GM18517 (cell line): ENCODE results near the gene MPC2.

Experiments used
- ATAC-seq: cut with Tn5 transposase; IDR thresholded peaks from one replicate; pipeline ENCODE4 v1.9.1; 2021; ENCODE audit warnings: mild to moderate bottlenecking, moderate library complexity; ENCODE audit not compliant: unreplicated experiment

MPC2 gene

DNA sequence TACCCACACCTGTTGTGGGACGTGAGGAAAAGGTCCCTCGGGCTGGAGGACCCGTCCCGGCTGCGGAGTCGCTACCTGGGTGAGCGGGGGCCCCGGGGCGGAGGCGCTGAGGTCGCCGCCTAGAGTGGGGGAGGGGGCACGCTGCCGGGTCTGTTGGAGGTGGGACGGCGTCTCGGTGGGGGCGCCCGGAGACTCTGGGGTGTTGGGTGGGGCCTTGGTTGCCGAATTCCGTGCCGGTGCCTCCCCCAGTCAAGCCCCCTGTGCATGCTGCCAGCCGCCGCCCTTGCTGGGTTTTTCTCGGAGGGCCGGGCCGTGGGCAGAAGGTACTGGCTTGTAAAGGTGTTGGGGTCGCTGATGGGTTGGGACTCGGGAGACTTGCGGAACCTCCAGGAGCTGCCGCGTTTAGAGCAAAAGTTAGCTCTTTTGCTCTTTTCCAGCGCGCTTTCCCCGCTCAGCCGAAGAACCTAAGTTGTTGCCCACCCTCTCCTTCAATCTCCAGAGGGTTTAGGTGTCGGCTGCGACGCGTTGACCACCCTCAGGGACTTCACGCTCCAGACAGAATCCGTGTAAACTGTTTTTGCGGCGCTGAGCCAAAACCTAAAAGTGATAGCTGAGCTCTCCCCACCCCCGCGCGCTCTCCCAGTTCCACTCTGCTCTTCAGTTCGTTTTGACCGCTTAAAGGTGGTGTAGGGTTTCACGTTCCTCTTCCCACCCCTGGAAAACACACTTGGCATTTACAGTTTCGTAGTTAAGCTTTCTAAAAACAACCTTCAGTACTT is at the start of gene MPC2:
TSS of gene MPC2 (minus strand) at position 143 of the 779 bp plus-strand sequence. CDS start 1,231 bp downstream, outside the sequence.
- no peak for ATAC-seq

DNA sequence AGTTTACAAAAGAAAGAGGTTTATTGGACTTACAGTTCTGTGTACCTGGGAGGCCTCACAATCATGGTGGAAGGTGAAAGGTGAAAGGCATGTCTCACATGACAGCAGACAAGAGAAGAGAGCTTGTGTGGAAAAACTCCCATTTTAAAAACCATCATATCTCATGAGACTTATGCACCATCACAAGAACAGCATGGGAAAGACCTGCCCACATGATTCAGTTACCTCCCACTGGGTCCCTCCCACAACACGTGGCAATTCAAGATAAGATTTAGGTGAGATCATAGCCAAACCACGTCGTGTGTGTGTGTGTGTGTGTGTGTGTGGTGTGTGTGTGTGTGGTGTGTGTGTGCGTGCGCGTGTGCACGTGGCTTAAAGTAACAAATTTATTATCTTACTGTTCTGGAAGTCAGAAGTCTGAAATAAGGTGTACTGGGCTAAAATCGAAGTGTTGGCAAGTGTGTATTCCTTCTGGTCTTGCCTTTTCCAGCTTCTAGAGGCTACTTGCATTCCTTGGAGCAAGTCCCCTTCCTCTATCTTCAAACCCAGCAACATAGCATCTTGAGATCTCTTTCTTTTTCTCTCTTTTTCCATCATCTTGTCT is 48.1 kb upstream of the MPC2 start:
- no peak for ATAC-seq

DNA sequence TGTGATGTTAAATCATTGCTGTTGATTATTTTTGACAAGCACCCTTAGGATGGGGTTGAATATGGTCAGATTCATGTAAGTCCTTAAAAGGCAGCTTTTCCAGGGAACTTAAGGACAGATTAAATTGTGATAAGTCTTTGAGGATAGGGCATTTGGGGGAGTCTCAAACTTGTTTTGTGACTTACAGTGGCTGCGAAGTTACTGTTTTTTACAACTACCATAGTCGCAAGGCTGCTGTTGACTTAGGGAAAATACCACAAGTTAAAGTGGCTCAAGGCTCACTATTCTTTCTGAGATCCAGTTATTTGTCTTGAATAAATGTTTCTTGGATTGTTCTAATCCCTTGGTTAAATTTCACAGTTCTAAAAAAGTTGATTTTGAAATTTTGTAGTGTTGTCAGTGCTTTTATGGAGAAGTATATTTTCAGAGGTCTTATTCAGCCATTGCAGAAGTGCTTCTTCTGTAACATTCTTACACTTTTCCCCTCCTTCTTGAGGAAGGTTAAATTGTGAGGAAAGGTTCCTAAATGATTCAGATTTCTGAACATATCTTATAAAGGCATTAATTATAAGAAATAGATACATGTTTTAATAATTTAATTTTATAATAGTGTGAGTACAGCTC is 47.0 kb upstream of the MPC2 start:
- ATAC-seq, result no peak

DNA sequence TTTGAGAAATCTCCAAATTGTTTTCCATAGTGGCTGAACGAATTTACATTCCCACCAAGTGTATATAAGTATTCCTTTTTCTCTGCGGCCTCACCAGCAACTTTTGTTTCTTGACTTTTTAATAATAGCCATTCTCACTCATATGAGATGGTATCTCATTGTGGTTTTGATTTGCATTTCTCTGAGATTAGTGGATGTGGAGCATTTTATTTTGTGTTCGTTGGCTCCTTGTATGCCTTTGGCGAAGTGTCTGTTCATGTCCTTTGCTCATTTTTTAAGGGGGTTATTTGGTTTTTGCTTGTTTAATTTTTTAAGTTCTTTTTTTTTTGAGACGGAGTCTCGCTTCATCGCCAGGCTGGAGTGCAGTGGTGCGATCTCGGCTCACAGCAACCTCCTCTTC is 45.1 kb upstream of the MPC2 start:
- no peak for ATAC-seq

DNA sequence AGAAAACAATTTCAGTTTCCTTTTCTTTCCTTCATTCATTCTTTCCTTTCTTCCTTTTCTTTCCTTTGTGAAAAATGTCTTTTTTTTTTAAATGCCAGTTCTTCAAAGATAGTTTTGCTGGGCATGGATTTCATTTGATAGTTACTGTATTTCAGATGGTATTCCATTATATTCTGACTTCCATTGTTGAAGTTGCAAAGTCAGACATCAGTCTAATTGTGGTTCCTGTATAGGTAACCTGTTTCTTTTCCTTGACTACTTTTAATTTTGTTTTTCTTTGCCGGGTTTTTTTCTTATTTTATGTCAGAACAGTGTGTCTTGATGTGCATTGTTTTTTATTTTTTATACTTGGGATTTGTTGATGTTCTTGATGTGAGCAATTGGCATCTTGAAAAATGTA is 40.4 kb upstream of the MPC2 start:
- ATAC-seq, result no peak

DNA sequence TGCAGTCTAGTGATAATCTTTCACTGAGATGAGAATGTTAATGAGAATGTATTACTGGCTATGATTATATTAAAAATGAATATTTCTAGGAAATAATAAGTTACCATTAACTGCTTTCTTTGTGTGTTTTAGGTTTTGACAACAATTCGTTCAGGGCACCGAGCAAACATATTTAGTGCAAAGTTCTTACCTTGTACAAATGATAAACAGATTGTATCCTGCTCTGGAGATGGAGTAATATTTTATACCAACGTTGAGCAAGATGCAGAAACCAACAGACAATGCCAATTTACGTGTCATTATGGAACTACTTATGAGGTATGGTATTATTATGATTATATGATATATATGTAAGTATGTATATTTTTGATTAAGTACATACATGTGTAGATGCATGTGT is 37.8 kb upstream of the MPC2 start:
- no peak for ATAC-seq

DNA sequence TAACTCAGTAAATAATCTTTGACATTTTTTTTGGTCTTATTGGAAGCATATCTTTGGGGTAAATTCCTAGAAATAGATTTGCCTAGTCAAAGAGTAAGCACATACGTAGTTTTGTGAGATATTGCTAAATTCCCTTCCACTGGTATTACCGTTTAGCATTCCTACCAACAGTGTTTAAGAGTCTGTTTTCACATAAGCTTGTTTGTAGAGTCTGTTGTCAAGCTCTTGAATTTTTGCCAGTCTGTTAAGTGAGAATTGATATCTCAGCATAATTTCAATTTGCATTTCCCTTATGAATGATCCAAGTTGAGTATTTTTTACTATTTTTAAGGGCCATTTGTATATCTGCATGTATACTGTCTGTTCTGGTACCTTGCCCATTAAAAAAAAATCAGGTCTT is 37.0 kb upstream of the MPC2 start:
- no peak for ATAC-seq

DNA sequence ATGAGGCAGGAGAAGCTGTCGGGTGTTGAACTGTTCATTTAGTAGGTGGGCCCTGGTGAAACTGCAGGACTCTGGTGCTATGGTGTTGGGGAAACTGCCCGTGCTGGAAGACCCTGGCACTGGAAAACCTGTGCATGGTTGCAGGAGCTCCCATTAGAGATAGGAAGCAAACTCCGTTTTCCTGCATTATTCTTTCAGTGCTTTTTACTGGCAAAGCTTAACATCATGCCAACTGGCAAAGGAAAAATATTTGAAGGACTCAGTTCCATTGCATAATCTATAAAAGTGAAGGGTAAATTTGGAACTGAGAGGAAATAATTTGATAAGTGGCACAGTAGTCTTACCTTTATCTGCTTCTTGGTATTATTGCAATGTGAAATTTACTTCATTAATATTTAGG is 31.7 kb upstream of the MPC2 start:
- no peak for ATAC-seq

DNA sequence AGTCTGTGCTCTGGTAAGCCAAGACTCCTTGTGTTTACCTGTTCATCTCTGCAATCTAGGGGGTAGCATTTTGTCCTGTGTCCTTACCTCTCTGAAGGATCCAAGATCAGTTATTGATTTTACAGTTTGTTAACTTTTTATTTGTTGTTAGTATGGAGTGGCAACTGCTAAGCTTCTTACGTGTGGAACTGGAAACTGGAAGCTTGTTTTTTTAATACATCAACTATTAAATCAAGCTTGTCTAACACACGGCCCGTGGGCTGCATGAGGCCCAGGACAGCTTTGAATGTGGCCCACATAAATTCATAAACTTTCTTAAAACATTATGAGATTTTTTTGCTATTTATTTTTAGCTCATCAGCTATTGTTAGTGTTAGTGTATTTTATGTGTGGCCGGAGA is 29.2 kb upstream of the MPC2 start:
- no peak for ATAC-seq

DNA sequence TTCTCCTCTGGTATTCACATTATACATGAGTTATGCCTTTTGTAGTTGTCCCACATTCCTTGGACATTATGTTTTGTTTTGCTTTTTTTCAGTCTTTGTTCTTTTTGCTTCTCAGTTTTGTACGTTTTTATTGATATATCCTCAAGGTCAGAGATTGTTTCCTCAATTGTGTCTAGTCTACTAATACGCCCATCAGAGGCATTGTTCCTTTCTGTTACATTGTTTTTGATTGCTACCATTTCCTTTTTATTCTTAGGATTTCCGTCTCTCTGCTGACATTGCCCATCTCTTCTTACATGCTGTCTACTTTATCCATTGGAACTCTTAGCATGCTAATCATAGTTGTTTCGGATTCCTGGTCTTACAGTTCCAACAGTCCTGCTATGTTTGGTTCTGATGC is 27.8 kb upstream of the MPC2 start:
- no peak for ATAC-seq

DNA sequence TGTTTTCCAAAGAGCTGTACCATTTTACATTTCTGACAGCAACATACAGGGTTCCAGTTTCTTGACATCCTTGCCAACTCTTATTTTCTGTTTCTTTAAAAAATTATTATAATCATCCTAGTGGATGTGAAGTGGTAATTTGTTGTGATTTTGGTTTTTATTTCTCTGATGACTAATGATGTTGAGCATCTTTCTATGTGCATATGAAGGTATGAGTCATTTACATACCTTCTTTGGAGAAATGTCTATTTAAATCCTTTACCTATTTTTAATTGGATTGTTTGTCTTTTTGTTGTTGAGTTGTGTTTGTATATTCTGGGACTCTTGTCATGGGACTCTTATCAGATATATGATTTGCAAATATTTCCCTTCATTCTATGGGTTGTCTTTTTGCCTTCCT is 20.8 kb upstream of the MPC2 start:
- ATAC-seq, result no peak

DNA sequence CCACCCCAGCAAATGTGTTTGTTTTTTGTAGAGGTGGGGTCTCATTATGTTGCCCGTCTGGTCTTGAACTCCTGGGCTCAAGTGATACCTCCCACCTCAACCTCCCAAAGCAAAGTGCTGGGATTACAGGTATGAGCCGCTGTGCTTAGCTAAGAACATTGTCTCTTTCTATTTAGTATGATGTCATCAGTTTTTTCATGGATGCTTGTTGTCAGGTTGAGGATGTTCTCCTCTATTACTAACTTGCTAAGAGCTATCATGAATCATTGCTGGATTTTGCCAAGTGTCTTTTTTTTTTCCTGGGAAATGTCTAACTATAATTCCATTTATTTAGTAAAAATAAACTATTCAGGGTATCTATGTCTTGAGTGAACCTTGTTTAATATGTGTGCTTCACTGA is 19.0 kb upstream of the MPC2 start:
- ATAC-seq, result no peak

DNA sequence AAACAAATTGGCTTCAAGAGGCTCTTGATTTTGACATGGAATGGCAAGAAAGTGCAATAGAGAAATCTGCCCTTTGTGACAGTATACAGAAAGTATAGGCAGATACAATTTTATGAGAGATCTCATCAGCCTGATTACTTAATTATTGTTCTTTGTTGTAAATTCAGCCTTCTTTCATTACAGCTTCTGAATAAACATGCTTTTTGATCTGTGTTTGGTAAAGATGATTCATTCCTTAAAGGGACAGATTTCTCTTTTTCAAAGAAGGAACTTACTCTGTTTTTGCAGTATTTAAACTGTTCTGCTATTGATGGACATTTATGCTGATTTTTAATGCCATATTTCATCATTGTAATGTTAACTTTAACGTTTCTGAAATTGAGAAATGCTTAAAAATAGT is 13.7 kb upstream of the MPC2 start:
- no peak for ATAC-seq

DNA sequence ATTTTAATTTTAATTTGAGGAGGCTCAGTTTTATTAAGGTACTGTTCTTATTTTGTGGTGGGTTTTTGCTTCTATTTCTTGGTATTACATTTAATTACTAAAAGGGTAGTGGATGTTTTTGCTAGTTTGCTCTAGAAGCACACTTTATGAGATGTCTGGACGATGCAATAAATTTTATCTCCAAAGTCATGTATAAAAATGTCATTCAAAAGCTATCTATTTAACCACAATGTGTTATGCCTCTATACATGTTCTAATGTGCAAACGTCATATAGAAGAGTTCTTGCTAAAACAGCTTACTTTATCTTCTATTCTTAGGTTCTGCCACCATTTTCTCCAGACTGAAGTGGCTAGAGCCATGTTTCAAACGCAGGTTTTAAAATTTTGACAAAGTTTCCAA is 12.9 kb upstream of the MPC2 start:
- no peak for ATAC-seq

DNA sequence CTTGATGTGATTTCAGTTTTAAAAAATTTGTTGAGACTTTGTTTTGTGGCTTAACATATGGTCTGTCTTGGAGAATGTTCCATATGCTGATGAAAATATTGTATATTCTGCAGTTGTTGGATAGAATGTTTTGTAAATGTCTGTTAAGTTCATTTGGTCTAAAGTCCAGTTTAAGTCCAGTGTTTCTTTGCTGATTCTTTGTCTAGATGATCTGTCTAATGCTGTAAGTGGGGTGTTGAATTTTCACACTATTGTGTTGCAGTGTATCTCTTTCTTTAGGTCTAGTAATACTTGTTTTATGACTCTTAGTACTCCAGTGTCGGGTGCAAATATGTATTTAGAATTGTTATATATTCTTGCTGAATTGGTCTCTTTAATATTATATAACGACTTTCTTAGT is 10.9 kb upstream of the MPC2 start:
- no peak for ATAC-seq

DNA sequence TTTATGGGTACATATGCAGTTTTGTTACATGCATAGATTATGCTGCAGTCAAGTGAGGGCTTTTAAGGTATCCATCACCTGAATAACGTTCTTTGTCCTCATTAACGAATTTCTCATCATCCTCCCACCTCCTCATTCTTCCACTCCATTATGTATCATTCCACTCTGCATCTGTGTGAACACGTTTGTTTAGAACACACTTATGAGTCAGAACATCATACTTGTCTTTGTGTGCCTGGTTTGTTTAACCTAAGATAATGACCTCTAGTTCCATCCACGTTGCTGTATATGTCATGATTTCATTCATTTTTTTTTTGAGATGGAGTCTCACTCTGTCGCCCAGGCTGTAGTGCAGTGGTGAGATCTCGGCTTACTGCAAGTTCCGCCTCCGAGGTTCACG is 6.7 kb upstream of the MPC2 start:
- no peak for ATAC-seq

DNA sequence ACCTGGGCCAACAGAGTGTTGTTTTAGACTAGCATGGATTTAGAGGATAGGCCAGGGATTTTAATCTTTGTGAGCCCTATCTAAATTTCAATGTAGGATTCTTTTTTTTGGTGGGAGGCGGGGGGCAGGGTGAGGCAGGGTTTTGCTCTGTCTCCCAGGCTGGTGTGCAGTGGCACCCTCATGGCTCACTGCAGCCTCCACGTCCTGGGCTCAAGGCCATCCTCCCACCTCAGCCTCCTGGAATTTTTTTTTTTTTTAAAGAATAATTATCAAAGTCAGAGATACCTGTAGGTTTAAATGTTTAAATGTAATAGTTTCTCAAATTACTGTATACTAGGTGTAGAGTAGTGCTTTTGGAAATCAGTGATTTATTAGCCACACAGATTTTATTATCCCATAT is 3.4 kb upstream of the MPC2 start:
- no peak for ATAC-seq

DNA sequence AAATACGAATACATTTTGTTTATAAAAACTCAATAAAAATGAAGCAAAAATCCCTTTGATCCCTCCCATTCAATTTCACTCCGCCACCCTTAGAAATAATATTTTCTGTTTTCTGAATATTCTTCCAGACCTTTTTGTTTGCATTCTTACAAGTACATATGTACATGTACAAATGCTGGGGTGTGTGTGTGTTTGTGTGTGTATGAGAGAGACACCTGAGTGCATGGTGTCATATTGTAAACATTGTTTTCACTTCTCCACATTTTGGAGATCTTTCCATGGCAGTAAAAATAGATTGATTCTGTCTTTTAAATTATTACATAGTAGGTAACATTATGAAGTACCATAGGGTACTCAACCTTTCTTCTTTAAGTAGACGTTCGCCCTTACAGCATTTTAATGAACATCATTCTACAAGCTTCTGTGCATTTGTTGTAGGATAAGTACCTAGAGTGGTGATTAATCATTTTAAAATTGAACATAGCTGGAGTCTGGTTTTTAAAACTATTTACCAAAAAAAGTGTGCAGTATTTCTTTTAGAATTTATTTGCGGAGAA is 1.3 kb upstream of the MPC2 start:
- no peak for ATAC-seq

DNA sequence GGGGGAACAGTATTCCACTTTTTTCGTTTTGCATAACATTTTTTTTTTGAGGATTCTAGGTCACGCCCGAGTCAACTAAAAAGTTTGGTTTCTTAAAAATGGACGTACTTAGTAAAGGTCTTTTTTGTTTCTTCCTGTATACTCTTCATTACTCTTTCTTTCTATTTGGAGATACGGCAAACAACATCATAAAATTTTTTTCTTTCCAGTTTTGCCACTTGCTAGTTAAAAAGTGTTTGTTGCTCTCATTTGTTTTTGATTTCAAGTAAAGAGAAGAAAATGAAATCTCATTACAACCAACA is 788 bp upstream of the MPC2 start:
- ATAC-seq, result no peak

DNA sequence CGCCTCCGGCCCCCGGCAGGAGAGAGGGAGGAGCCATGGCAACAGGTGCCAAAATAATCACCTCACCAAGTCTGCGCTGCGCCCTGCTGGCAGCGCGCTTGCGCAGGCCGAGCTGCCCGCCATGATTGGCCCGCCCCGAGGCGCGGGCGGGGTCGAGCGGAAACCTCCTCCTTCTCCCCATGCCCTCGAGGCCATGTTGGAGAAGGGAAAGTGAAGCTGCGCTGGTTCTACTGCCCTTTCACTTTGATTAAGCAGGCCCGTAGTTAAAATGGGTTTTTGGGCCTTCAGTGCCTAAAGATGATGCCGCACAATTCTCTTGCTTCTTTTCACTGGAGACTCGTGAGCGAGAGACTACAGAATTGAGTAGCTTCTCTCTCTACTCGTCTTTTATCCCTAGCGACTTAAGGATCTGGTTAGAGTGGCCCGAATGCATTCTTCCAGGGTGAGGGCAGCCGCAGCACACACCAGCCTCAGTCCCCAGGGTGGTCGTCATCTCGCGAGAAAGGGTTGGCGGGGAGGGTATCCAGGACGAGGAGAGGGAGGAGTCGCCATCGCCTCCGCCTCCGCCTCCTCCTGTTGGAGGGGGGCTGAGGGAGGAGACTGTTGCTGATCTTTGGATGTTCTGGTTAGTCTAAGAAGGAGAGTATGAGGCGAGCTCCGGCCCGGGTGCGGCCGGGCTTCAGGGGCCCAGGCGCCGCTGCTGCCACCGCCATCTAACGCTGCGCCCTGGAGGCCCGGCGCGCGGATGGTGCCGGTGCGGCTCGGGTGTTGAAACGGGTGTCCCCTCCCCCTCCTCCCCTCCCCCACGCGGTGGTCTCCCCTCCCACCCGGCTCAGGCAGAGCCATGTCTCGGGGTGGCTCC is 573 bp downstream of the MPC2 start, which contains the start of gene DCAF6:
TSS of gene DCAF6 (plus strand) at position 616 of the 862 bp plus-strand sequence. CDS start at position 845, 229 bp downstream.
- peak; percentile 80 for ATAC-seq
